Osteoblast (primary cell): ENCODE results near the gene MGAT4C. TPM values are rescaled to one million over a fixed set of nuclear protein-coding genes. Genes with fewer than 3 reads are reported as not detected.
"Not testable (repeated sequence)": the region's sequence is repeated elsewhere in the genome, so short reads cannot be mapped to it uniquely, and the experiment has no call there.

Experiments used
- DNase-seq: peaks from one replicate; pipeline ENCODE4 v3.0.0; 2011; ENCODE audit warnings: low spot score, mixed read lengths; ENCODE audit not compliant: insufficient read length; ENCODE audit errors: missing footprints
- H2AFZ ChIP-seq: 2 replicates; pipeline ENCODE4 v1.6.0; 2011; ENCODE audit warnings: mild to moderate bottlenecking, low read length
- H3K27ac ChIP-seq: 2 replicates; pipeline ENCODE4 v1.5.1; 2011; ENCODE audit warnings: mild to moderate bottlenecking, low read depth, low read length, moderate library complexity
- H3K27me3 ChIP-seq: 2 replicates; pipeline ENCODE4 v1.6.0; 2012; ENCODE audit warnings: mild to moderate bottlenecking, control low read depth, inconsistent platforms, low read length, moderate library complexity; ENCODE audit not compliant: insufficient read depth
- H3K36me3 ChIP-seq: 2 replicates; pipeline ENCODE4 v1.5.1; 2011; ENCODE audit warnings: mild to moderate bottlenecking, low read length, control low read depth, moderate library complexity; ENCODE audit not compliant: insufficient read depth
- H3K4me1 ChIP-seq: 2 replicates; pipeline ENCODE4 v1.5.1; 2011; ENCODE audit warnings: mild to moderate bottlenecking, low read length, control low read depth, moderate library complexity; ENCODE audit not compliant: insufficient read depth
- H3K4me2 ChIP-seq: 2 replicates; pipeline ENCODE4 v1.6.0; 2011; ENCODE audit warnings: mild to moderate bottlenecking, low read length; ENCODE audit not compliant: insufficient read depth
- H3K4me3 ChIP-seq: fragments of 200-600 bp; sonication (generic); 3 replicates; pipeline ENCODE4 v1.5.1; 2012; ENCODE audit warnings: mild to moderate bottlenecking, low read length, inconsistent platforms; ENCODE audit not compliant: insufficient read depth
- H3K79me2 ChIP-seq: 2 replicates; pipeline ENCODE4 v1.6.0; 2012; ENCODE audit warnings: mild to moderate bottlenecking, low read length, control low read depth, inconsistent platforms; ENCODE audit not compliant: insufficient read depth
- H3K9me3 ChIP-seq: 2 replicates; pipeline ENCODE4 v1.5.1; 2011; ENCODE audit warnings: low read depth, low read length, control low read depth
- H4K20me1 ChIP-seq: 2 replicates; pipeline ENCODE4 v1.6.0; 2012; ENCODE audit warnings: mild to moderate bottlenecking, low read length, control low read depth; ENCODE audit not compliant: insufficient read depth
- total RNA-seq: library from RNA; depleted of rRNA; stranded (reverse); fragments of >200 nt; gene quantifications from 2 replicates; pipeline ENCODE4 v1.2.3, GENCODE V29; 2012
- TF ChIP-seq, protein P1 (sequence below): IDR thresholded peaks from 2 replicates; pipeline ENCODE4 v1.5.1; 2011; ENCODE audit warnings: mild to moderate bottlenecking, low read depth, low read length, moderate library complexity; ENCODE audit errors: extremely low read depth

MGAT4C gene
- total RNA-seq, 1 donor: not detected

DNA sequence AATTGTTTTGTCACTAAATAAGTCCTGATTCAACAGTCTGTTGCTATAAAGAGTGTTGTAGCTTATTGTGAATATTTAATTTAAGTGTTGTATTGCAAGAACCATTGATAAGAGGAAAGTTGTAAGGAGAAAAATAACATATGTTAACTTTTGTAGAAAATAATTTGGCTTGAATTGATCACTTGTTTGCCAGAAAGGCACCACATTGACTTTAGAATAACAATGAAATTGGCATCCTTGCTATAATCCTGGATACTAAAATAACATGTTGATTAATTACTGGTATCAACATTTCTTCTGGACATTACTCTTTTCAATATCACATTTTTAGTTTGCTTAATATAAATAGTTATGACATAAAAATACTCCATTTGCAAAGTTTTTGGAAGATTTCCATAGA lies 159.0 kb downstream of the MGAT4C start:
- no peak for DNase-seq
- H3K36me3 ChIP-seq: no peaks in the 10 kb centered on the region
- no peaks in the 10 kb centered on the region for H4K20me1 ChIP-seq
- no peak overlapping the region for H3K4me2 ChIP-seq
- H2AFZ ChIP-seq: no peak overlapping the region
- no peaks in the 10 kb centered on the region for H3K4me1 ChIP-seq
- no peaks in the 10 kb centered on the region for H3K9me3 ChIP-seq
- no peaks in the 10 kb centered on the region for H3K79me2 ChIP-seq
- TF ChIP-seq, protein P1, sequence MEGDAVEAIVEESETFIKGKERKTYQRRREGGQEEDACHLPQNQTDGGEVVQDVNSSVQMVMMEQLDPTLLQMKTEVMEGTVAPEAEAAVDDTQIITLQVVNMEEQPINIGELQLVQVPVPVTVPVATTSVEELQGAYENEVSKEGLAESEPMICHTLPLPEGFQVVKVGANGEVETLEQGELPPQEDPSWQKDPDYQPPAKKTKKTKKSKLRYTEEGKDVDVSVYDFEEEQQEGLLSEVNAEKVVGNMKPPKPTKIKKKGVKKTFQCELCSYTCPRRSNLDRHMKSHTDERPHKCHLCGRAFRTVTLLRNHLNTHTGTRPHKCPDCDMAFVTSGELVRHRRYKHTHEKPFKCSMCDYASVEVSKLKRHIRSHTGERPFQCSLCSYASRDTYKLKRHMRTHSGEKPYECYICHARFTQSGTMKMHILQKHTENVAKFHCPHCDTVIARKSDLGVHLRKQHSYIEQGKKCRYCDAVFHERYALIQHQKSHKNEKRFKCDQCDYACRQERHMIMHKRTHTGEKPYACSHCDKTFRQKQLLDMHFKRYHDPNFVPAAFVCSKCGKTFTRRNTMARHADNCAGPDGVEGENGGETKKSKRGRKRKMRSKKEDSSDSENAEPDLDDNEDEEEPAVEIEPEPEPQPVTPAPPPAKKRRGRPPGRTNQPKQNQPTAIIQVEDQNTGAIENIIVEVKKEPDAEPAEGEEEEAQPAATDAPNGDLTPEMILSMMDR: no peak
- H3K27me3 ChIP-seq: no peaks in the 10 kb centered on the region
- no peak overlapping the region for H3K4me3 ChIP-seq
- H3K27ac ChIP-seq: no peak overlapping the region

DNA sequence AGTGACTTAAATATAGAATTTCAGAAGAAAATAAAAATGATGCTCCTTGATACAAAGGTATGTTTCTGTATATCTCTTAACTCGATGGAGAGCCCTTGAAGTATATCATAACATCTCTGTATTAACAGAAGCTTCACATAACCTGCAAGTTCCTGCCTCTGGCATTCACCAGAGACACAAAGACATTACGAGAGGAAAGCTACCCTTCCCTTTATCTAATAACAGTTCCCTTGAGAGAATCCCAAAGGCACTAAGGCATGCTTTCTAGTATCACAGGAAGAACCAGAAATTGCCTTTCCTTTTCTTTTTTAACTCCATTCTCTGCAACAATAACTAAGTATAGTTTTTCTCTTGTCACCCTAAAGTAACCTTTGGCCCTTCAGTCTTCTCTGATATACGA lies 164.5 kb downstream of the MGAT4C start:
- Histone ChIP-seq H4K20me1 (no peaks in the 10 kb centered on the region), H3K79me2 (no peaks in the 10 kb centered on the region), H3K27ac (no peak overlapping the region), H2AFZ (no peak overlapping the region), H3K36me3 (no peaks in the 10 kb centered on the region), H3K4me1 (no peaks in the 10 kb centered on the region), H3K4me3 (no peak overlapping the region), H3K9me3 (no peaks in the 10 kb centered on the region), H3K27me3 (no peaks in the 10 kb centered on the region), H3K4me2 (no peak overlapping the region)
- TF ChIP-seq, protein P1: no peak
- no peak for DNase-seq

DNA sequence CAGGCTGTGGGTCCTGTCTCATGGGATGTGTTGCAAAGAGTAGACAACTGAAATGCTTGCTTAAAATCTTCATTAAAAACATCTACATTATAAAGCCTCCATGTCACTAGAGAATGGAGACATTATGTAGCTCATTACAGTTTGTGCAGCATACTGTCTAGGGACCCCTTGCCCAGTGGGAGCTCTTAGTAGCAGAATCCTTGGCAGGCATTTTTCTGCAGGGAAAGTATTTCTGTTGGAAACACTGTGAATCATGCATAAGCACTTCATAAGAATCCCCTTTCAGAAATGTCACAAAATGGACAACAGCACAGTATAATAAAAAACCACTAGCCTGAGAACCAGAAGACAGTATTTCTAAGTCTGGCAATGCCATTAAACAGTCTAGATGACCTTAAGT lies 174.3 kb downstream of the MGAT4C start:
- no peaks in the 10 kb centered on the region for H3K9me3 ChIP-seq
- TF ChIP-seq, protein P1: no peak
- no peaks in the 10 kb centered on the region for H4K20me1 ChIP-seq
- H3K4me3 ChIP-seq: no peak overlapping the region
- no peak overlapping the region for H2AFZ ChIP-seq
- no peak for DNase-seq
- no peaks in the 10 kb centered on the region for H3K4me1 ChIP-seq
- H3K27ac ChIP-seq: no peak overlapping the region
- H3K27me3 ChIP-seq: no peaks in the 10 kb centered on the region
- no peaks in the 10 kb centered on the region for H3K36me3 ChIP-seq
- H3K4me2 ChIP-seq: no peak overlapping the region
- H3K79me2 ChIP-seq: no peaks in the 10 kb centered on the region

DNA sequence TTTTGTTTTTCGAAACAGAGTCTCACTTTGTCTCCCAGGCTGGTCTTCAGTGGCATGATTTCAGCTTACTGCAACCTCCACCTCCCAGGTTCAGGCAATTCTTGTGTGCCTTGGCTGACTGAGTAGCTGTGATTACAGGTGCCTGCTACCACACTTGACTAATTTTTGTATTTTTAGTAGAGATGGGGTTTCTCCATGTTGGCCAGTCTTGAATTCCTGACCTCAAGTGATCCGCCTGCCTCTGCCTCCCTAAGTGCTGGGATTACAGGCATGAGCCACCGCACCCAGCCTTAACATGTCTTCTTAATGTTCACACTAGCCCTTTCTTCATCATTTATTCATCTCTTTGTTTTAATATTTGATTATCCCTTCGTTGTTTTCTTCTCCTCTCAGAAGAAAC lies 197.1 kb downstream of the MGAT4C start:
- H3K4me2 ChIP-seq, H3K4me3 ChIP-seq, H3K27ac ChIP-seq, H3K27me3 ChIP-seq, DNase-seq, H3K79me2 ChIP-seq, H4K20me1 ChIP-seq, H3K9me3 ChIP-seq, H2AFZ ChIP-seq, H3K36me3 ChIP-seq, H3K4me1 ChIP-seq: not testable (repeated sequence)
